Astrocyte of the hippocampus (primary cell): ENCODE results near the gene DSG4.
"Not testable (repeated sequence)": the region's sequence is repeated elsewhere in the genome, so short reads cannot be mapped to it uniquely, and the experiment has no call there.

Source experiments
- DNase-seq: peaks from one replicate; pipeline ENCODE4 v3.0.0; 2011; ENCODE audit warnings: low read depth, low spot score

The DSG4 gene

GRCh38 chr18:31376477-31376876 is at the start of gene DSG4:
TSS of gene DSG4 (plus strand) at chr18:31376777. CDS start at chr18:31376912, 135 bp downstream.
- DNase-seq: no peak

GRCh38 chr18:31329787-31330438 is 46.7 kb upstream of the DSG4 start:
- no peak for DNase-seq

GRCh38 chr18:31343454-31343853 is 33.1 kb upstream of the DSG4 start:
- DNase-seq: no peak

- DNase-seq: not testable (repeated sequence)
Measured at GRCh38 chr18:31353336-31353735, 23.2 kb upstream of the DSG4 start.

DNA sequence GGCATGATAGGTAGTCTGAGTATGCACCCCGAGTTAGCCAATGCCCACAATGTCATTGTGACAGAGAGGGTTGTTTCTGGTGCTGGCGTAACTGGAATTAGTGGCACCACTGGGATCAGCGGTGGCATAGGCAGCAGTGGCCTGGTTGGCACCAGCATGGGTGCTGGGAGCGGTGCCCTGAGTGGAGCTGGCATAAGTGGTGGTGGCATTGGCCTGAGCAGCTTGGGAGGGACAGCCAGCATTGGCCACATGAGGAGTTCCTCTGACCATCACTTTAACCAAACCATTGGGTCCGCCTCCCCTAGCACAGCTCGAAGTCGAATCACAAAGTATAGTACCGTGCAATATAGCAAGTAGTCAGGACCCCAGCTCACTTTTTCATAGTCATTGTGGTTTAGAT is 21.6 kb upstream of the DSG4 start:
- DNase-seq: no peak

DNA sequence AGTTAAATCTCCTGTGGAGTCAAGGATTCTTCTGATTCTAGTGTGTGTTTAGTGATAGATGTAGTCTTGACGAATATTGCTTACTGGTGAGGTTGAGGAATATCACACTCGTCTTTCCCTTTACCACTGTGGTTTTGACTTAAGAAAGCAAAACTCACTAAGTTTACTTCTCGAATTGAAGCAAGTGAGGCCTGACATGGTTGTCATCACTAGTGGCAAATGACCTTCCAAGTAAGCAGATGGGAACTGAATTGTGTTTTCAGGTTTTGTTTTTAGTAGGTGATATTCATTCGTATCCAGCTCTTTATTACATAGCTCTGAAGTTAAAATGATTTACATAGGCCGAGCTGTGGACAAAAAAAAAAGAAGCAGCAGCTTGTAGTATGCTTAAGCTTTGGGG is 20.6 kb upstream of the DSG4 start:
- no peak for DNase-seq

GRCh38 chr18:31364190-31364589 is 12.4 kb upstream of the DSG4 start:
- no peak for DNase-seq

DNA sequence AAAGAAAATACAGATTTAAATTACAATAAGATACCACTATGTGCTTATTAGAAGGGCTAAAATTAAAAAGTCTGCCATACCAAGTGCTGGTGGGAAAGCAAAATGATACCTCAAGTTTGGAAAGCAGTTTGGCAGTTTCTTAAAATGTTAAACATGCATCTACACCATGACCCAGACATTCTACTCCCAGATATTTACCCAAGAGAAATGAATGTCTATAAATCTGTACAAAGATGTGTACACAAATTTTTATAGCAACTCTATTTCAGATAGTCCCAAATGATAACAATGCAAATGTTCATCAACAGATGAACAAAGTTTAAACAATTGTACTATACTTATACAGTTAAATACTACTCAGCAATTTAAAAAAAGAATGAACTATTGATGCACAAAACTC is 7.1 kb upstream of the DSG4 start:
- DNase-seq: no peak

DNA sequence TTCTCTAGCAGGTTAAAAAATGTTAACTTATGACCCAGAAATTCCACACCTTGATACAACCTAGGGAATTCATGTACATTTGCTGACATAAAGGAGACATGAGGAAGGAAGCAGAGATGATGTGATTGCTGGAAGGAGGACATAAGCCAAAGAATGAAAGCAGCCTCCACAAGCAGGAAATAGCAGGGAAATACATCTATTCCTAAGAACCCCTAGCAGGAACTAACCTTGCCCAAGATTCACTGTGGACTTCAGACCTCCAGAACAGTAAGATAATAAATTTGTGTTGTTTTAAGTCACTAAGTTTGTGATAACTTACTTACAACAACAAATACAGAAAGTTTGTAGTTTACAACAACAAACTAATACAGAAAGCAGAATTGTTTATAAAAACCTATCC is 4.6 kb upstream of the DSG4 start:
- DNase-seq: no peak

GRCh38 chr18:31373641-31374040 is 2.9 kb upstream of the DSG4 start:
- no peak for DNase-seq

GRCh38 chr18:31380912-31381311 is 4.3 kb downstream of the DSG4 start:
- no peak for DNase-seq

DNA sequence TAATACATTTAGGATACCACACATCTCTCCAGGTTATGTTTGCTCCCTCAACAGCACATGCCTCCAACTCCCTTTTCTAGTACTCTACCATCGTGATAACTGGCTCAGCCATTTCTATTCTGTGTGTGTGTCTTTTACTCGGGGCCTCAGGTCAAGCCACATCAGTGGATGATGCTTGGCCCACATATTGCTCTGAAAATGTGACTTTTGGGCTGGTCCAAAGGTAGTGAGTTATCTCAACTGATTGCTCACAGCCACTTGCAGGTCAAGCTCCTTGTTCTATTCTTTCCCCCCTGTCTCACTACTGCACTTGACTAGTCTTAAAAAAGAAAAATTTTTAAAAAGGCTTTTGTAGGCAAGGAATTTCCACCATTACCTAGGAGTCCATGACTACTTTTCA is 5.5 kb downstream of the DSG4 start:
- DNase-seq: no peak

DNA sequence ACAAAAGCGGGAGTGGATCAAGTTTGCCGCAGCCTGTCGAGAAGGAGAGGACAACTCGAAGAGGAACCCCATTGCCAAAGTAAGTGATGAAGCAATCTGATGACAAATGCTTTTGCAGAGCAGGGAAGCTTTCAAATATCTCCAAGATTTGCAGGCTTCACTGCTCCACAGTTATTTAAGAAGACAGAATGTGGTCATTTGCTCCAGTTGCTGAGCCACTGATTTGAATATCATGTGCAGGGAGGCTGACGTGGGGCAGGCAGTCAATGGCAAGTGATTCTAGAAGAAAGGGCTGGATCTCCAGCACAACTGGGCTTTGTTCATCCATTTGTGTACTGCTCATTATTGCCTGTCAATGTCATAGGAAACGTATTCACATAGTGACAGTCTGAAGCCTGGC is 10.2 kb downstream of the DSG4 start:
- DNase-seq: peak; percentile 70

DNA sequence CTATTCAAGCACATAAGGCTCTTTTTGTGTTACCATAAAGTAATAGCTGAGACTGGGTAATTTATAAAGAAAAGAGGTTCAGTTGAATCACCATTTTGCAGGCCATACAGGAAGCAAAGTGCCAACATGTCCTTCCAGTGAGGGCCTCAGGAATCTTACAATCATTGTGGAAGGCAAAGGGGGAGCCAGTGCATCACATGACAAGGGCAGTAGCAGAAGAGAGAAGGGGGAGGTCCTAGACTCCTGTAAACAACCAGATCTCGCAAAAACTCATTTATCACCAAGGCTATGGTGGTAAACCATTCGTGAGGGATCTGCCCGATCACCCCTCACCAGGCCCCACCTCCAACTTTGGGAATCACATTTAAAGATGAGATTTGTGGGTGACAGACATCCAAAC is 16.7 kb downstream of the DSG4 start:
- no peak for DNase-seq

DNA sequence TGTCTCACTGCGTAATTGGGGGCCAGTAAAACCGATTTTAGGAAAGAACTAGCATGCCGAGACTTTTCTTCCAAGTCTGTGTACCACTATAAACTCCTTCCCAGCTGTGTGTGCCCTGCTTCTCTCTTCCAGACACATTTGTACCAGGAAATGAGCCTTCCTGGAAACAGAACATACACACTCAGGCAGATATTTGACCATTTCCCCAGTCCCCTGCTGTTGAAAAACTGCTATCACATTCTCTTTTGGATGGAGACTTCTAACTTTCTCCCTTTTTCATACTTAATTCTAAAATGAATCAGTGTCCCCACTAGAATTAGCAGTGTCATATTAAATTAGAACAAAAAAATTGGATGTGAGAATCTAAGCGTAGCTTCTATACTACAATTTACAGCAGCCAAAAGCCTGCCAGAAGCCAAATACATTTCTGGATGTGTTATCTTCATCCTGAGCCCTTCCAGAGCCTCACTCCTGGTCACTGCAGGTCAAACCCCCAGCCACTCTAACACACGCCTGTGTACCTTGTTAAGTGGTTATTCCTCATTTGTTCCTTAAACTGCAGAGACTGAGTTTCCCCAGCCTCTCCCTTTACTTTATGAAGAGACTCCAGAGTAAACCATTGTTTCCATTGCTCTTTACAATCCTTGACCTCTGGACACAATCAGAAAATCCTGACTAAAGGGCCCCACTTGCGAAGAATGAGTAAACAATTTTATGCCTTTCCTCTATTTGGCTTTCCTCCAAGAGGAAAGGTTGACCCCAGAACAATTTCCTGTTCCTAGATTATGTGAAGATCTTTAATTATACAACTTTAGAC is 20.4 kb downstream of the DSG4 start:
- no peak for DNase-seq

GRCh38 chr18:31398191-31398590 is 21.6 kb downstream of the DSG4 start:
- DNase-seq: no peak

DNA sequence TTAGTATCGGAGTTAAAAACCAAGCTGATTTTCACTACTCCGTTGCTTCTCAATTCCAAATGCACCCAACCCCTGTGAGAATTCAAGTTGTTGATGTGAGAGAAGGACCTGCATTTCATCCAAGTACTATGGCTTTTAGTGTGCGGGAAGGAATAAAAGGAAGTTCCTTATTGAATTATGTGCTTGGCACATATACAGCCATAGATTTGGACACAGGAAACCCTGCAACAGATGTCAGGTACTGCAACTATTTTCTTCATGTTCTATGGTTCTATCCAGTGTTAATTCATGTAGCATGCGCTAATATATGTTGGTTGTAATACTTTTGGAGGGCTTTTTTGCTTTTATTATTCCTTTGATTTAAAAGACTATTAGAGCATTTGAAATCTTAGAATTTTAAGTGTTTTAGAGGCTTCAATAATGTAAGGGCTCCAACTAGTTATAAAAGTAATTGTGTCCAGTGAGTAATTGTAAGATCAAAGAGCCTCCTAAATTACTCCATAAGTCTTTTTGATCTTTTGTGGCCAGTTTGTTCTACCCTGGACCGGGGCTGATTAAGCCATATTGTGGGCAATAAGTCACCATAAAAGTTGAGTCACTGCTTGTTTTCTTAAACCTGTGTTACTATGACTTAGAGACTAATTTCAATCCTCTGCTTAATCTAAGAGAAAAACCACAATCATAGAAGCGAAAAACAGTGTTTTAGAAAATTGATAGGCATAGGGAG is 22.9 kb downstream of the DSG4 start:
- peak; percentile 73 for DNase-seq

- DNase-seq: no peak
Measured at GRCh38 chr18:31401156-31402025, 24.8 kb downstream of the DSG4 start.

GRCh38 chr18:31402026-31402373 is 25.4 kb downstream of the DSG4 start:
- DNase-seq: no peak

DNA sequence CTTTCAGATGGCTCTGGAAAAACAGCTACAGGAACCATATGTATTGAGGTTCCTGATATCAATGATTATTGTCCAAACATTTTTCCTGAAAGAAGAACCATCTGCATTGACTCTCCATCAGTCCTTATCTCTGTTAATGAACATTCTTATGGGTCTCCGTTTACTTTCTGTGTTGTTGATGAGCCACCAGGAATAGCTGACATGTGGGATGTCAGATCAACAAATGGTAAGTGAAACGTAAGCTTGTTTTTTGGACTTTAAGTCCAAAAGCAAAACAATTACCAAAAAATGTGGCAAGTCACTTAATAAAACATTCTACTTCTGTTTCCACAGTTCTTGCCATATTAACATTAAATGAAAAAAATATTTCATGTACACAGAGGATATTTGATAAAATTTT is 26.8 kb downstream of the DSG4 start:
- DNase-seq: no peak

DNA sequence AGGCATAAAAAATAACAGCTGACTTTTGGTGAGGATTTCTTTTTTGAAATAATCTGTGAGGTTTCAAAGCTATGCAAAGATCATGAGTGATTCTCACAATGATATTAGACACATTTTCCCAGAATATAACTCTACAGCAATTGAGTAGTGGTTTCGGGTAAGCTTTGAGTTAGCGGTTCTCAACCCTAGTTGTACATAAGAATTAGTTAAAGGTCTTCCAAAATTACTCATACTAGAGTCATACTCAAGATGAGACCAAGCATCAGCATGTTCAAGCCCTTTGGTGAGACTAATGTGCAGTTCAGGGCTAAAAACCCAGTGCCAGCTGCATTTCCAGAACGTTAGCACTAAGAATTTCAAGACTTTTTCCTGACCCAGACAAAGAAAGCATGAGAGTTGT is 31.1 kb downstream of the DSG4 start:
- DNase-seq: no peak

- DNase-seq: no peak
Measured at GRCh38 chr18:31409276-31409675, 32.7 kb downstream of the DSG4 start.
